ENCODE data around the gene ARHGAP9.

- TF ChIP-seq CTCF (conservative IDR thresholded peaks at IDR 0.05; ENCODE audit: low read length) (no peak), EZH2phosphoT487 (IDR thresholded peaks at IDR 0.05; ENCODE audit: borderline replicate concordance) (no peak)
Observed at GRCh38 chr12:57473392-57473791, 6.3 kb downstream of the ARHGAP9 start.

Measured in Loucy (cell line).